OCI-M2 (cell line): ENCODE measurements around the gene RIT2.

ENCODE experiments used
- DNase-seq: peaks from one replicate; lab custom pipeline; 2025; ENCODE audit not compliant: unreplicated experiment; lab: John Stamatoyannopoulos, UW

The RIT2 gene

DNA sequence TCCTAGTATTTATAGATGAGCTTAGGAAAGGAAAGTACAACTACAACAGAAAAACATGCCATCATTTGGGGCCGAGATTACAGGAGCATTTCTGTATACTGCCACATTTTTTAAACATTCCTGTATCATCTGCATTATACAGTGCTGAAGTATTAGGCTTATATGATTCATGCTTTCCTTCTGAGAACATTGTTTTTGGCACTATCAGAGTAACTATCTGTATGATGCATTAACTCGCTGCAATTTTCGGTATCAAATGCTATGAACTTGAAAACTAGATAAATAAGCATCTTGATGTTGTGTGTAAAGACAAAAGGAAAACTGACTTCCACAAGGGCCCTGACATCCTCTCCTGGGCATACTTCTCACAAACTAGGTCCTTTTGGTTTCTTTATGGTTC lies 102.0 kb downstream of the RIT2 start:
- DNase-seq = no peak

GRCh38 chr18:43012951-43013350 lies 102.5 kb downstream of the RIT2 start:
- no peak for DNase-seq

- DNase-seq = no peak
These were observed 104.9 kb downstream of the RIT2 start for GRCh38 chr18:43010611-43011010.

- no peak for DNase-seq
These were observed 105.8 kb downstream of the RIT2 start for GRCh38 chr18:43009674-43010073.

GRCh38 chr18:43007365-43007764 lies 108.1 kb downstream of the RIT2 start:
- DNase-seq = no peak

DNA sequence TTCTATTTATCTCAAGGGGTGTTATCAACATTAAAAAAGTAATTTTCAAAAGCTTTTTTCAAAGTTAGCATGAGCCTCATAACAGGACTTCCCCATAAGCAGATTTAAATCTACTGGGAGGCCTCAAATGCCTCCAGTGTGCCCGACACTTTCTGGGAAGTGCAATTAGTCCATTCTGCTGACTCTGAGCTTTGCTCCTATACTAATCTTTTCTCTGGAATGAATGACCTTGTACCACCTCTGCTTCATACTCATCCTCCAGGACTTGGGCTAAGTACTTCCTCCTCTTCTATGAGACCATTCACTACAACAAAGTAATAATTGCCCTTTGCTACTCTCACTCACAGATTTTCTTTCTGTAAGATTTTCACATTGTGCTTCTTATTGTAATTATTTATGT lies 111.1 kb downstream of the RIT2 start:
- DNase-seq = no peak

DNA sequence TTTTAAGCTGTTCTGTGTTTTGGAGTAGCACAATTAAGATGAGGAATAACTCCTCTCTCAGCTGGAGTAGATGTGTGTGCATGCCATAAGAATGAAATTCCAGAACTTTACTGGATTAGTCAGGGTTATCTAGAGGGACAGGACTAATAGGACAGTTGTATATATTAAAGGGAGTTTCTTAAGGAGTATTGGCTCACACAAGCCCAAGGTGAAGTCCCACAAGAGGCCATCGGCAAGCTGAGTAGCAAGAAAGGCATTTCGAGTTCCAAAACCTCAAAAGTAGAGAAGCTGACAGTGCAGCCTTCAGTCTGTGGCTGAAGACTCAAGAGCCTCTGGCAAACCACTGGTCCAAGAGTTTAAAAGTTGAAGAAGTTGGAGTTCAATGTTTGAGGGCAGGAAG lies 113.7 kb downstream of the RIT2 start:
- DNase-seq = no peak

DNA sequence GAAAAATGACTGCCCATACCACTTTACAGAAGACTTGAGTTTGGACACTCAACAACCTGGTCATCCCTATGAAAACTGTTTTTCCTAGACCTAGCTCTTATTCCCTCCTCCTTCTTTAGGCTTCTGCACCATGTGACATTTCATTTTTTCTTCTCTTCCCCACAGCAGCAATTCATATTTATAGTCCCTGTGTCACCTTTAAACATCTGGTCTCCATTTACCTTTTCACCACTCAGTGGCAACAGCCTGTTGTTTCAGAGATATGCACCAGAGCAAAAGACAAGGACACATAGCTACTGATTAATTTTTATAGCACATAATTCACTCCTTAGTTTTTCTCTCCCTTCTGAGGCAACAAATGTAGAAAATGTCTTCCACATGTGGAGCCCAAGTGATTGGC lies 118.7 kb downstream of the RIT2 start:
- DNase-seq = no peak

- no peak for DNase-seq
These were observed 135.1 kb downstream of the RIT2 start for GRCh38 chr18:42980426-42980825.

GRCh38 chr18:42977982-42978637 lies 137.4 kb downstream of the RIT2 start:
- DNase-seq = no peak

GRCh38 chr18:42976869-42977590 lies 138.5 kb downstream of the RIT2 start:
- no peak for DNase-seq

DNA sequence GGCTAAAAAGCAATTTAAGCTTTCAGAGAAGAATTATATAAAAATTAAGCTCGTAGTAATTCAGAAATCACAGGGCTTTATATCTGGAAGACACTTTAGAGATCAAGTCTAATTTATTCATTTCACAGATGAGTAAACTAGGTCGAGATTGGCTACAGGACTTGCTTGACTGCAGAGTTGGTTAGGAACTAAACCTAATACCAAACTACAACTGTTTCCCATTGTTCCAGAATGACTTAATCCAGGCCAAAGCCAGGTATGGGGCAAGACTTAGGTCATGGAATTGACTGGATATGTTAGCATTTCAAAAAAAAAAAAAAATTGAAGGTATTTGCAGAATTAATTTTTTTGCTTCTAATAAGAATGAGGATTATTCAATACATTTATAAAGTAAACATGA lies 146.1 kb downstream of the RIT2 start:
- no peak for DNase-seq

- DNase-seq = no peak
These were observed 154.2 kb downstream of the RIT2 start for GRCh38 chr18:42961298-42961697.

- no peak for DNase-seq
These were observed 156.0 kb downstream of the RIT2 start for GRCh38 chr18:42959528-42959927.

GRCh38 chr18:42958353-42958752 lies 157.1 kb downstream of the RIT2 start:
- no peak for DNase-seq

DNA sequence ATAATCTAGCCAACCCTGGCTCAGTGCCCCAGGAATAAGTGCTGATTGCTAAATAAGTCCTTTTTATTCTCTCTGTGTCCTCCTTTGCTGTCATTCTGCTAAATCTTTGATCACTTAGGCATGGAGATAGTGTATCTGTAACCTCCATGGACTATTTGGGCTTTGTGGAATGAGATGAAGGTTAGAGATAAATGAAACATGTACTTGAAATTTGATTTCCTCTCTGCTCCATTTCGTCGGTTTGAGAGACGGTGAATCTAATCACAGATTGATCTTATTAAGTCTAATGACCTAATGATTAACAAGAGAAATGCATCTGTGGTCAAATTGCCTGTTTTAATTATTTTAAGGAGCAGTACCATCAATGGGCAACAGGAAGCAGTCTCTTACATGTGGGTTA lies 159.2 kb downstream of the RIT2 start:
- no peak for DNase-seq

DNA sequence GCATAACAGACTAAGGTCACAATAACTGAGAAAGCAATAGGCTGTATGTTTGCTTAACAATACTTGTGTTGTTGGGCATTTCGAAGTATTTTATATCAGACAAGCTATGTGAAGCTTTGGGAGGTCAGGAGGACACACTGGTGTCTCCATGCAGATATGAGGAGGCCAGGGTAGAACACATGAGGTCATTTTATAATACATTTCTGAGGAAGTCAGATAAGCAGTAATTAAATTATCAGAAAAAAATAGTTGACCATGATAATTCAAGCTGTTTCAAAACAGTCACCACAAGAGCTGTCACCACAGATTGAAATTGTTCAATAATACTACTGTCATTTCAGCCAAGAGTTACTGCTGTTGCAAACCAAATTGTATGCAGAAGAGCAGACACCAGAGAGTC lies 160.6 kb downstream of the RIT2 start:
- DNase-seq = no peak

DNA sequence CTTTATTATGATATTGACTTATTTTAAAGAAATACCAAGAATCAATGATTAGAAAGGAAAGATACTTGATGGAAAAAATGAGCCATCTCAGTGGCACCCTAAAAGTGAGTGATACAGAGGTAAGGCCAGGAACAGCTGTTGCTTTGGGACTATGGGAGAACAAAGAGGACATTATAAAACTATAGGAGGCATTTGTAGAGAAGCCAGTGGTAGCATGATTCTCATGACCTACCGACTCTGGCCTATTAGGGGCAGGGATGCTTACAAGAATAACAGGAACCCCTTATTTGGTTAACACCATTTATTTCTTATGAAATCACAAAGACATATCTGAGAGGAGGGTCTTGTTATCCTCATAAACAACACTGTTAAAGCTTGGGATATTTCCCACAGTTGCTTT lies 162.2 kb downstream of the RIT2 start:
- DNase-seq = no peak

DNA sequence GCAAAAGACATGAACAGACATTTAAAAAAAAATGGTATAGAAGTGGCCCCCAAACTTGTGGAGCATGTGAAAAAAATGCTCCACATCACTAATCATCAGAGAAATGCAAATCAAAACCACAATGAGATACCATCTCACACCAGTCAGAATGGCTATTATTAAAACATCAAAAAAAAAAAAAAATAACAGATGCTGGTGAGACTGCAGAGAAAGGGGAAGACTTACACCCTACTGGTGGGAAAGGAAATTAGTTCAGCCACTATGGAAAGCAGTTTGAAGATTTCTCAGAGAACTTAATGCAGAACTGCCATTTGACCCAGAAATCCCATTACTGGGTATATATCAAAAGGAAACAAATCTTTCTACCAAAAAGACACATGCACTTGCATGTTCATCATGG lies 164.8 kb downstream of the RIT2 start:
- no peak for DNase-seq

DNA sequence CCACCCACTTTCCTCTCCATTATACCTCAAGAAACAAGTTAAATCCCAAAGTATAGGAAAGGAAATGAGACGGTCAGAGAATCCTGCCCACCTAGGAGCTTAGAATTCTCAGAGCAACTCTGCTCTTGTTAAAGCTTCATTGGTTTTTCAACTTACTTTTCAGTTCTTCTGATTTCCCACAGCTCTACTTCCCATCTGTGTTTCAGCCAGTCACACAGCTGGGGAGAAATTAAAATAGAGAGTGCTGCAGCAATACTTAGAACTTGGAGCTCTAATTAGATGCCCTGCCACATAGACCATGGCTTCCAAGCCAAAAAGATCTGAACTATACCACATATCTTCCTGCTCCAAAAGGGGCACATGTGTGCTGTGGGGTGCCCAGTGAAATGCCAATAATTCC lies 166.7 kb downstream of the RIT2 start:
- no peak for DNase-seq

- no peak for DNase-seq
These were observed 173.6 kb downstream of the RIT2 start for GRCh38 chr18:42941860-42942259.

DNA sequence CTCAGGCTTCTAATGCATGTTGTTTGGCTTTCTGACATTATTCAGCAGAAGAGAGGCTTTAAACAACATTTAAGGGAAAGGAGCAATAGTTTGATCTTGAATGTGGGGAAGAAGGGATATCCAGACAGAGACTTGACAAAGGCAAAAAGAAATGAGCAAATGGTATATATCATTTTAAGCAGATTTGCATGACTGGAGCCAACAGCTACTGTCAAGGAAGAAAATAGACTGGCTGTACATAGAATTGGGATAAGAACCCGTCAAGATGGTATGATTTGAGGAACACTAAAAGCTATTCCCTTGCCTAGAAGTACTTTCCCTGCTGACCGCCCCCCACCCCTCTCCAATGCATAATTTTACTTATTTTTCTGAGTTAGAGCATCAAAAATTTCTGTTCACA lies 174.5 kb downstream of the RIT2 start:
- no peak for DNase-seq

- no peak for DNase-seq
These were observed 178.0 kb downstream of the RIT2 start for GRCh38 chr18:42937436-42937835.
